GM19025 (cell line): ENCODE data around the gene OR13C2.

Experiments
- ATAC-seq: cut with Tn5 transposase; IDR thresholded peaks from one replicate; pipeline ENCODE4 v1.9.1; 2021; ENCODE audit warnings: mild to moderate bottlenecking, low read depth, moderate library complexity; ENCODE audit not compliant: unreplicated experiment

OR13C2 gene

DNA sequence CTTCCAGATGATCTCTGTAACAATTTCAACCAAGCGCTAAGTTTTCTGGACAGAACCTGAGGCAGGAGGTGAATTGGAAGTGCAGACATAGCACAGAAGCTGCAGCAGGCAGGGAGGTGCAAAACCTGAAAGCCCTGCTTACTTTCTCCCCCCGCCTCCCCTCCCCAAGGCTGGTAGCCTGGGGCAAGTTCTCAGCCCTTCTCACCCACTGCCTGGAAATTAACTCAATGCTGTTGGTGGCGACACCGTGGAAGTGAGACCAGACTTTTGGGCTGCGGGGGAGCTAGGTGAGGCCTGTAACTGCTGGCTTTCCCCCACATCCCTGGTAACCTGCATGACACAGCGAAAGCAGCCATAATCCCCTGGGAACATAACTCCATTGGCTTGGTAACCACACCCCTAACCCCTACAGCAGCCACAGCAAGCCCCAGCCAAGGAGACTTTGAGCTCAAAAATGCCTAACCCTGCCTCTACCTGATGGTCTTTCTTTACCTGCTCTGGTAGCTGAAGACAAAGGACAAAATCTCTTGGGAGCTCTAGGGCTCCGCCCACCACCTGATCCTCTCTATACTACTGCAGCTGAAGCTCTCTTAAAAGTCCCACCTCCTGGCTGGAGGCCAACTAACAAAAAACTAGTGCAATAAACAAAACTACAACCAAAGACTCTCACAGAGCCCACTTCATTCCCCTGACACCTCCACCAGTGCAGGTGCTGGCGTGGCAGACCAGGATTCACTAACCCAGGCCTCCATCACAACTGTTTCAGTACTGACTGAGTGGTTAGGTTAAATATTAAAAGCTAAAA lies 48.4 kb downstream of the OR13C2 start:
- peak; percentile 65 for ATAC-seq

DNA sequence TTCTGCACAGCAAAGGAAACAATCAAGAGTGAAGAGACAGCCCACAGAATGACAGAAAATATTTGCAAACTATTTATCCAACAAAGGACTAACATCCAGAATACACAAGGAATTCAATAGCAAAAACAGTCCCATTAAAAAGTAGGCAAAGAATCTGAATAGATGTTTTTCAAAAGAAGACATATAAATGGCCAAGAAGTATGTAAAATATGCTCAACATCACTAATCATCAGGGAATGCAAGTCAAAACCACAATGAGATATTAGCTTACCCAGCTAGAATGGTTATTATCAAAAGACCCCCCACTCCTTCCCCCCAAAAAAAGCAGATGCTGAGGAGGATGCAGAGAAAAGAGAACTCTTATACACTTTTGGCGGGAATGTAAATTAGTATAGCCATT lies 49.9 kb downstream of the OR13C2 start:
- no peak for ATAC-seq
